ENCODE measurements around the gene CCSER2.

The CCSER2 gene

GRCh38 chr10:84545651-84546050, 217.3 kb downstream of the CCSER2 start:
- TF ChIP-seq, protein P1, sequence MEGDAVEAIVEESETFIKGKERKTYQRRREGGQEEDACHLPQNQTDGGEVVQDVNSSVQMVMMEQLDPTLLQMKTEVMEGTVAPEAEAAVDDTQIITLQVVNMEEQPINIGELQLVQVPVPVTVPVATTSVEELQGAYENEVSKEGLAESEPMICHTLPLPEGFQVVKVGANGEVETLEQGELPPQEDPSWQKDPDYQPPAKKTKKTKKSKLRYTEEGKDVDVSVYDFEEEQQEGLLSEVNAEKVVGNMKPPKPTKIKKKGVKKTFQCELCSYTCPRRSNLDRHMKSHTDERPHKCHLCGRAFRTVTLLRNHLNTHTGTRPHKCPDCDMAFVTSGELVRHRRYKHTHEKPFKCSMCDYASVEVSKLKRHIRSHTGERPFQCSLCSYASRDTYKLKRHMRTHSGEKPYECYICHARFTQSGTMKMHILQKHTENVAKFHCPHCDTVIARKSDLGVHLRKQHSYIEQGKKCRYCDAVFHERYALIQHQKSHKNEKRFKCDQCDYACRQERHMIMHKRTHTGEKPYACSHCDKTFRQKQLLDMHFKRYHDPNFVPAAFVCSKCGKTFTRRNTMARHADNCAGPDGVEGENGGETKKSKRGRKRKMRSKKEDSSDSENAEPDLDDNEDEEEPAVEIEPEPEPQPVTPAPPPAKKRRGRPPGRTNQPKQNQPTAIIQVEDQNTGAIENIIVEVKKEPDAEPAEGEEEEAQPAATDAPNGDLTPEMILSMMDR (conservative IDR thresholded peaks at IDR 0.05), result no peak
- no peak overlapping the region for H3K27ac ChIP-seq

DNA sequence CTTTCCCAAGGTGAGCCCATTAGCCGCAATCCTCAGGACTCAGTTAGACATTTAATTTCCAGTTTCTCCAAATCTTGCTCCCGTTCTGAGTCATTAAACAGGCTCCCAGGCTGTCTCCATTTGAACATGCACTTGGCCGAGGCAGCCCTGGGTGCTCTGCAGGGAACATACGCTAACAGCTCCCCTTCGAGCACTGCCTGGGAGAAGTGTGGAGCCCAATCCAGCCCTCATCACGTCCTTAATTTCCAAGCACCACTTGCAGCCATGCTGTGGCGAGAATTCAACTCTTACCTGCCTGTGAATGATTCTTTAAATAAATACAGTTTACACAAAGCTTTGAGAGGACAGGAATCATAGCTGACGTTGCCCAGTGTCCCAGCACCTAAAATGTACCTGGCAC, 218.2 kb downstream of the CCSER2 start:
- no peak overlapping the region for H3K27ac ChIP-seq
- TF ChIP-seq, protein P1 (conservative IDR thresholded peaks at IDR 0.05), result no peak

- H3K27ac ChIP-seq, result no peak overlapping the region
- TF ChIP-seq, protein P1 (conservative IDR thresholded peaks at IDR 0.05), result no peak
Observed at GRCh38 chr10:84547616-84548015, 219.2 kb downstream of the CCSER2 start.

DNA sequence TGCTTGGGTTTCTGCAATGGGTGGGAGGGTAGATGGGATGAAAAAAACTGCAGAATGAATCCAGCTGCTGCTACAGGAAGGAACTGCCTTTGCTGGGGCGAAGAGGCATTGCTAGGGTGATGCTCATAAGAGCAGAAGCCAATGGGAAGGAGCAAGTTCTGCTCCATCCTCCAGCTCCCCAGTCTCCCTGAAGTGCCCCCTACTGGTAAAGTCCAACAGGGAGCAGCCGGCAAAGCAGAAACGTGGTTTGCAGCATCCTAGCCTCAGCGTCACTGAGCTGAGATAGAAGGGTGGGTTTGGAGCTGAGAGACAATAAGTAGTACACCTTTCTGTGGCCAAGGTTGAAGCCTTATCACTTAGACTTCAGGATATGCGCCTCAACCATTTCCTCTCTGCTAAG, 220.5 kb downstream of the CCSER2 start:
- TF ChIP-seq, protein P1 (conservative IDR thresholded peaks at IDR 0.05), result no peak
- H3K27ac ChIP-seq, result no peak overlapping the region

- TF ChIP-seq, protein P1 (conservative IDR thresholded peaks at IDR 0.05), result no peak
- no peak overlapping the region for H3K27ac ChIP-seq
Observed at GRCh38 chr10:84549368-84550165, 221.2 kb downstream of the CCSER2 start.

DNA sequence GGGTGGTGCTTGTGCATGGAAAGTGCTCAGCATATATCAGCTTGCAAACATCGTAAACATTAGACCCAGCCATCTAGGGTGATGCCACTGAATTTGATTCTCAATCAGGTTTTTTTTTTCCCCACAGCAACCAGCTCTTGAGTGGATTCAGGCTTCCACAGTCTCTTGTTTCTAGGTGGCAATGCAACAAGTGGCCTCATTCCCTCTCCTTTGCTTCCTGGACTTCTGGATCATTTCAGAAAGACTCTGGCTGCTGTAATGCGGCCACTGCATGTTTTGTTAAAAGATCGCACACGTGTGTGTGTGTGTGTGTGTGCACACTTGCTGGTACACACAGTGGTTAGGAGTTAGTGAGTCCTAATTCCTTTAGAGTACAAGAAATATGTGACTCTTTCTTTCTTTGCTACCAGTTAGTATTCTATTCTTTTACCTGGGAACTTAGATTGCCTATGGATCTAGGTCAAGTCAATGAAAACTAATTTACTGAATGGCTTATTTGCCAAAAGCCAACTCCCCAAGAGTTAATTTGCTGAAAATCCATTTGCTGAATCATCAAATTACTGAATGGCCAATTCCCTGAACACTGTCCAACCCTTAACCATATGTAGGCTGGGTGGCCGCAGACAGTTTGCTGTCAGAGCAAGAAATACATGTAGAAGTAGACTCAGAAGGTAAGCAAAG, 222.5 kb downstream of the CCSER2 start:
- TF ChIP-seq, protein P1 (conservative IDR thresholded peaks at IDR 0.05), result no peak
- H3K27ac ChIP-seq, result no peak overlapping the region

GRCh38 chr10:84551437-84552120, 223.2 kb downstream of the CCSER2 start:
- no peak overlapping the region for H3K27ac ChIP-seq
- TF ChIP-seq, protein P1 (conservative IDR thresholded peaks at IDR 0.05), result no peak
